ENCODE measurements around the gene RIPPLY1.

RIPPLY1 gene

DNA sequence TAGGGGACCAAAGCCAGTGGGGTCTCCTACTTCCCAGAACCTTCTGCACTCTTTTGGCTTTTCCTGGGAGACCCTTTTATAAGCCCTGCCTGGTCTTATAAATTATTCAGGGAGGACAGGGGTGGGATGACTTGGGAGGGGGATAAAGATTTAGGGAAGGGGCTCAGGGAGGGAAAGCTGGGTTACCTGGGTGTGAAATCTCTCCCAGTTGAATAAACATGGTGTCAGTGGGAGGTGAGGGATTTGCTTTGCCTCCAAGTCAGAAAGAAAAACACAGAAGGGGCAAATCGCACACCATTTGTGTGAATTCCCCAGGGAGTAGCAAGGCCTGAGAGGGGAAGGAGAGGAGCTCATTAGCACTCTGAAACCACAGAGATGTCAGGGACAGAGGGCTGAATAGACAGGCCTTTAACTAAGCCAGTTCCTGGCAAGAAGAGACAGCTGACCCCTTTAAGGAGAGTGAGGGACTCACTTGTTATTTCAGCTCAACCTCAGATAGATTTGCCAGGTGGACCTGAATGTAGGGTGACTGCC, at the start of gene RIPPLY1:
Gene RIPPLY1 (minus strand): TSS at position 51 of the 534 bp plus-strand sequence. CDS start 54 bp downstream, outside the sequence.
- DNase-seq (no peak), ATAC-seq (ENCODE audit: insufficient read depth, low read depth) (no peak)
- H3K27me3 ChIP-seq (ENCODE audit: insufficient read depth, low read length, poor library complexity): no peaks in the 10 kb centered on the region
- no peak within 1 kb of the TSS for H2AFZ ChIP-seq (ENCODE audit: low read depth, low read length)
- H3K4me1 ChIP-seq (ENCODE audit: insufficient read depth, low read length): no peaks in the 10 kb centered on the region
- no peaks in the 10 kb centered on the region for H4K20me1 ChIP-seq (ENCODE audit: insufficient read depth, low read length)
- no peak within 1 kb of the TSS for H3K4me3 ChIP-seq (ENCODE audit: low read depth in 1 of 2, low read length in 2 of 2)
- no peaks in the 10 kb centered on the region for H3K36me3 ChIP-seq (ENCODE audit: insufficient read depth, low read length)
- no peaks in the 10 kb centered on the region for H3K79me2 ChIP-seq (ENCODE audit: insufficient read depth, low read length)
- no peak within 1 kb of the TSS for H3K4me2 ChIP-seq (ENCODE audit: insufficient read depth, low read length)
- no peak within 1 kb of the TSS for H3K9ac ChIP-seq (ENCODE audit: low read depth, low read length)
- TF ChIP-seq CTCF (IDR thresholded peaks at IDR 0.05; ENCODE audit: borderline replicate concordance, extremely low read depth, low read length, poor library complexity, severe bottlenecking) (no peak), EZH2 (IDR thresholded peaks at IDR 0.05; ENCODE audit: borderline replicate concordance, low read depth, low read length, severe bottlenecking) (no peak)
- H3K27ac ChIP-seq (ENCODE audit: low read length): no peak within 1 kb of the TSS
- no peaks in the 10 kb centered on the region for H3K9me3 ChIP-seq (ENCODE audit: insufficient read depth, low read length, severe bottlenecking)

DNA sequence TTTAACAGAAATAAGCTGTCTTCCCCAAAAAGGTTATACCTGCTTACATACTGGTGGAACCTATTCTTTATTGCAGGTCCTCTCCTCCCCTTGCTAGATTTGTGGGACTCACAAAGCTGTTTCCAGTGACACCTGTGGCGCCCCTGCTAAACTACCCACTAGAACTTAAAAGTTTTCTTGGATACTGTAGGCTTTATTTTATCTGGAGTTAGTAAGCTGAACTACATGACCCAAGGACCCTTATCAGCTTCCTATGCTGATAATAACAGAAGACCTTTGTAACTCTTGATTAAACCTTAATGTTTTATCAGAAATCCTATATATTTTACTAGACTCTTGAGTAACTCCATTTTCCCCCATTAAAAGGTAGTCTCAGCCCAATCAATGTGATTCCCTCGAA, 49.4 kb upstream of the RIPPLY1 start:
- no peaks in the 10 kb centered on the region for H3K4me1 ChIP-seq (ENCODE audit: insufficient read depth, low read length)
- no peak overlapping the region for H3K27ac ChIP-seq (ENCODE audit: low read length)
- no peaks in the 10 kb centered on the region for H3K27me3 ChIP-seq (ENCODE audit: insufficient read depth, low read length, poor library complexity)
- no peak overlapping the region for H3K4me2 ChIP-seq (ENCODE audit: insufficient read depth, low read length)
- no peak overlapping the region for H3K4me3 ChIP-seq (ENCODE audit: low read depth in 1 of 2, low read length in 2 of 2)
- no peak overlapping the region for H3K9ac ChIP-seq (ENCODE audit: low read depth, low read length)
- H3K36me3 ChIP-seq (ENCODE audit: insufficient read depth, low read length): no peaks in the 10 kb centered on the region
- H3K9me3 ChIP-seq (ENCODE audit: insufficient read depth, low read length, severe bottlenecking): no peaks in the 10 kb centered on the region
- H3K79me2 ChIP-seq (ENCODE audit: insufficient read depth, low read length): no peaks in the 10 kb centered on the region
- no peak overlapping the region for H2AFZ ChIP-seq (ENCODE audit: low read depth, low read length)
- DNase-seq (no peak), ATAC-seq (ENCODE audit: insufficient read depth, low read depth) (no peak)
- TF ChIP-seq EZH2 (IDR thresholded peaks at IDR 0.05; ENCODE audit: borderline replicate concordance, low read depth, low read length, severe bottlenecking) (no peak), CTCF (IDR thresholded peaks at IDR 0.05; ENCODE audit: borderline replicate concordance, extremely low read depth, low read length, poor library complexity, severe bottlenecking) (no peak)
- H4K20me1 ChIP-seq (ENCODE audit: insufficient read depth, low read length): no peaks in the 10 kb centered on the region

DNA sequence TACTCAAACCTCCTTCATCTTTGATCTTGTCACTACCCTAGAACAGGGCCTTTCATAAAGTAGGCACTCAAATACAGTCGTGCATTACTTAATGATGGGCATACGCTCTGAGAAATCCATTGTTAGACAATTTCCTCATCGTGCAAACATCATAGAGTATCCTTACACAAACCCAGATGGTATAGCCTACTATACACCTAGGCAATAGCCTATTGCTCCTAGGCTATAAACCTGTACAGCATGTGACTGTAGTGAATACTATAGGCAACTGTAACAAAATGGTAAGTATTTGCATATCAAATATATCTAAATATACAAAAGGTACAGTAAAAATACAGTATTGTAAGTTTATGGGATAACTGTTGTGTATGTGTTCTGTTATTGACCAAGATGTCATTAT, 48.9 kb upstream of the RIPPLY1 start:
- Histone ChIP-seq H3K4me1 (ENCODE audit: insufficient read depth, low read length) (no peaks in the 10 kb centered on the region), H3K9ac (ENCODE audit: low read depth, low read length) (no peak overlapping the region), H3K79me2 (ENCODE audit: insufficient read depth, low read length) (no peaks in the 10 kb centered on the region), H2AFZ (ENCODE audit: low read depth, low read length) (no peak overlapping the region), H3K9me3 (ENCODE audit: insufficient read depth, low read length, severe bottlenecking) (no peaks in the 10 kb centered on the region), H4K20me1 (ENCODE audit: insufficient read depth, low read length) (no peaks in the 10 kb centered on the region), H3K4me3 (ENCODE audit: low read depth in 1 of 2, low read length in 2 of 2) (no peak overlapping the region), H3K4me2 (ENCODE audit: insufficient read depth, low read length) (no peak overlapping the region), H3K27me3 (ENCODE audit: insufficient read depth, low read length, poor library complexity) (no peaks in the 10 kb centered on the region), H3K36me3 (ENCODE audit: insufficient read depth, low read length) (no peaks in the 10 kb centered on the region), H3K27ac (ENCODE audit: low read length) (no peak overlapping the region)
- DNase-seq (no peak), ATAC-seq (ENCODE audit: insufficient read depth, low read depth) (no peak)
- TF ChIP-seq CTCF (IDR thresholded peaks at IDR 0.05; ENCODE audit: borderline replicate concordance, extremely low read depth, low read length, poor library complexity, severe bottlenecking): no peak
- TF ChIP-seq EZH2 (IDR thresholded peaks at IDR 0.05; ENCODE audit: borderline replicate concordance, low read depth, low read length, severe bottlenecking): no peak

DNA sequence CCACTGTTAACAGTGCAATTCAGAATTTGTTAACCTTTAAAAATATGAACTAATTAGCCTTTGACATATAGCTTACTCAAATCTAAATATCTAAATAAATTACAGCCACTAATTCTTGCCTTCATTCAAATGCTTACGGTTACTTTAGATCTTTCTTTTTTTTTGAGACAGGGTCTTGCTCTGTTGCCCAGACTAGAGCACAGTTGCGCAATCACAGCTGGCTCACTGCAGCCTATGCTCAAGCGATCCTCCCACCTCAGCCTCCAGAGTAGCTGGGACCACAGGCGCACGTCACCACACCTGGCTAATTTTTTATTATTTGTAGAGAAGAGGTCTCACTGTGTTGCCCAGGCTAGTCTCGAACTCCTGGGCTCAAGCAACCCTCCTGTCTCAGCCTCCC, 48.1 kb upstream of the RIPPLY1 start:
- no peak overlapping the region for H3K27ac ChIP-seq (ENCODE audit: low read length)
- no peak for TF ChIP-seq CTCF (IDR thresholded peaks at IDR 0.05; ENCODE audit: borderline replicate concordance, extremely low read depth, low read length, poor library complexity, severe bottlenecking)
- TF ChIP-seq EZH2 (IDR thresholded peaks at IDR 0.05; ENCODE audit: borderline replicate concordance, low read depth, low read length, severe bottlenecking): no peak
- no peaks in the 10 kb centered on the region for H3K27me3 ChIP-seq (ENCODE audit: insufficient read depth, low read length, poor library complexity)
- H4K20me1 ChIP-seq (ENCODE audit: insufficient read depth, low read length): no peaks in the 10 kb centered on the region
- H3K36me3 ChIP-seq (ENCODE audit: insufficient read depth, low read length): no peaks in the 10 kb centered on the region
- ATAC-seq (ENCODE audit: insufficient read depth, low read depth): no peak
- H3K4me1 ChIP-seq (ENCODE audit: insufficient read depth, low read length): no peaks in the 10 kb centered on the region
- no peak overlapping the region for H3K4me3 ChIP-seq (ENCODE audit: low read depth in 1 of 2, low read length in 2 of 2)
- H3K9ac ChIP-seq (ENCODE audit: low read depth, low read length): no peak overlapping the region
- no peaks in the 10 kb centered on the region for H3K79me2 ChIP-seq (ENCODE audit: insufficient read depth, low read length)
- H3K4me2 ChIP-seq (ENCODE audit: insufficient read depth, low read length): no peak overlapping the region
- H3K9me3 ChIP-seq (ENCODE audit: insufficient read depth, low read length, severe bottlenecking): no peaks in the 10 kb centered on the region
- DNase-seq: no peak
- H2AFZ ChIP-seq (ENCODE audit: low read depth, low read length): no peak overlapping the region
